HG02571 (cell line): ENCODE measurements around the gene INTS15.
A peak's percentile ranks its signal among the peaks of the same experiment; 100 is the strongest.
"Not testable (repeated sequence)": the region's sequence is repeated elsewhere in the genome, so short reads cannot be mapped to it uniquely, and the experiment has no call there.

Experiments
- ATAC-seq: cut with Tn5 transposase; IDR thresholded peaks from one replicate; pipeline ENCODE4 v1.9.1; 2021; ENCODE audit warnings: mild to moderate bottlenecking, moderate library complexity; ENCODE audit not compliant: unreplicated experiment

INTS15 gene

GRCh38 chr7:6576867-6577368, 12.9 kb upstream of the INTS15 start:
- ATAC-seq = not testable (repeated sequence)

- peak; percentile 93 for ATAC-seq
Observed at GRCh38 chr7:6577369-6578113, 12.3 kb upstream of the INTS15 start, which contains the start of gene ZDHHC4. ZDHHC4 (plus strand) TSS chr7:6577454; CDS start chr7:6580562, 3,108 bp downstream.

DNA sequence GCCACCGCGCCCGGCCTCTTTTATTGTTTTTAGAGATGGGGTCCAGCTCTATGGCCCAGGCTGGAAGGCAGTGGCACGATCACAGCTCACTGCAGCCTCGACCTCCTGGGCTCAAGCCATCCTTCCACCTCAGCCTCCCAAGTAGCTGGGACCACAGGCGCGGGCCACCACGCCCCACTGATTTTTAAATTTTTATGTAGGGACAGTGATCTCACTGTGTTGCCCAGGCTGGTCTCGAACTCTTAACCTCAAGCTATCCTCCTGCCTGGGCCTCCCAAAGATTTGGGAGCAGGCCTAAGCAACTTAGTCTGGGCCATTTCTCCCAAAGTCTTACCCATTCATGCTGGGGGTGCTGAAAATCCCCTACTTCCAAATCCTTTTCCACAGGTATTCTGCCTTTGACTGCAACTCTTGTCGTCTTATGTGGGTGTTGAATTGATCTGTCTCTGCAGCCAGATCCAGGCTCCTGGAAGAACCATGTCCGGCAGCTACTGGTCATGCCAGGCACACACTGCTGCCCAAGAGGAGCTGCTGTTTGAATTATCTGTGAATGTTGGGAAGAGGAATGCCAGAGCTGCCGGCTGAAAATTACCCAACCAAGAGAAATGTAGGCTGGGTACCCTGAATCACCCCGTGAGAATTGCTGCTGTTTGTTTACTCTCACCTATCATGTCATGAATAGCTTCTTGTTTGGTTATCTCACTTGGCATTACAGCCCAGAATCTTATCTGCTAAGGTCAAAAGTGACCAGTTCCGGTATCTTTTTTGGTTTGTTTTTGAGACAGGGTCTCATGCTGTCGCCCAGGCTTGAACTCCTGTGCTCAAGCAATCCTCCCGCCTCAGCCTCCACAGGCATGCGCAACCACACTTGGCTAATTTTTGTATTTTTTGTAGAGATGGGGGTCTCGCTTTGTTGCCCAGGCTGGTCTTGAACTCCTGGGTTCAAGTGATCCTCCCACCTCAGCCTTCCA, 11.4 kb upstream of the INTS15 start:
- no peak for ATAC-seq

DNA sequence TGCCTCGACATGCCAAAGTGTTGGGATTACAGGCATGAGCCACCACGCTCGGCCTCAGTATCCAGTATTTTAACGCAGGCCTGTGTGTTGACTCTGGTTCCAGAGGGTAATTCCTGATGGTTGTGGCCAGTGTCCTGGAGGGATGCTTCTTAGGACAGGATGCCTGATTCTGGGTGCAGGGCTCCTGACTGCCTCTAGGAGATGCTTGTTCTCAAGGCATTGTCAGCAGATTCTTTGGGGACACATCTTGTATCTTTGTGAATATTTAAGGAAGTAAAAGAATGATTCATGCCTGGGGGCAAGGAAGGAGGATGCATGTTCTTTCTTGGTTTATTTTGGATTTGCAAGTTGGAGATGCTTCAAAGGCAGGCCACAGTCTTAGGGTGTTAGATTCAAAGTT, 10.4 kb upstream of the INTS15 start:
- ATAC-seq = no peak

DNA sequence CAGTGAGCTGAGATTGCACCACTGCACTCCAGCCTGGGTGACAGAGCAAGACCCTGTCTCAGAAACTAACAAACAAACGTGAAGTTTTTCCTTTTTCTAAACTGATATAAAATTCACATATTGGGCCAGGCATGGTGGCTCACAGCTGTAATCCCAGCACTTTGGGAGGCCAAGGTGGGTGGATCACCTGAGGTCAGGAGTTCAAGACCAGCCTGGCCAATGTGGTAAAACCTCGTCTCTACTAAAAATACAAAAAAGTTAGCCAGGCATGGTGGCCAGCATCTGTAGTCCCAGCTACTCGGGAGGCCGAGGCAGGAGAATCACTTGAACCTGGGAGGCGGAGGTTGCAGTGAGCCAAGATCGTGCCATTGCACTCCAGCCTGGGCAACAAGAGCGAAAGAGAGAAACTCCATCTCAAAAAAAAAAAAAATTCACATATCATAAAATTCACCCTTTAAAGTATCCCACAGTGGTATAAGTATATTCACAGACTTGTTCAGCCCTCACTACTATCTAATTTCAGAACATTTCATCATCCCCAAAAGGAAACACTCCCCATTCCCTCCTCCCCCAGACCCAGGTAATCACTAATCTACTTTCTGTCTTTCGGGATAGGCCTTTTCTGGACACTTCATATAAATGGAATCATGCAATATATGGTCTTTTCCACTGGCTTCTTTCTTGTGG, 3.9 kb upstream of the INTS15 start:
- not testable (repeated sequence) for ATAC-seq

- no peak for ATAC-seq
Observed at GRCh38 chr7:6588566-6588965, 1.3 kb upstream of the INTS15 start.

- no peak for ATAC-seq
Observed at GRCh38 chr7:6589151-6589828, 531 bp upstream of the INTS15 start.

DNA sequence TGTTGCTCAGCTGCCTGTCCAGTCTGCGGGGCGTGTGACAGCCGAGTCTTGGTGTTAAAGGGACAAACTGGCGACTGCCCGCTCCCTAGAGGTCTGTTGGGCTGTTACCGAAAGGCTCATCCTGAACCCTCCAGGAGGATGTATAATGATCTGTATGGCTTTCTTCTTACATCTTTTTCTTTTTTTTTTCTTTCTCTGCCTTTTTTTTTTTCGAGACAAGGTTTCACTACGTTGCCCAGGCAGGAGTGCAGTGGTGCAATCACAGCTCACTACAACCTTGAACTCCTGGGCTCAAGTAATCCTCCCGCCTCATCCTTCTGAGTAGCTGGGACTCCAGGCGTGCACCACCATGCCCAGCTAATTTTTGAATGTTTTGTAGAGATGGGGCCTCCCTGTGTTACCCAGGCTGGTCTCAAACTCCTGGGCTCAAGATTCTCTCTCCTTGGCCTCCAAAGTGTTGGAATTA, 857 bp downstream of the INTS15 start:
- peak; percentile 19 for ATAC-seq

DNA sequence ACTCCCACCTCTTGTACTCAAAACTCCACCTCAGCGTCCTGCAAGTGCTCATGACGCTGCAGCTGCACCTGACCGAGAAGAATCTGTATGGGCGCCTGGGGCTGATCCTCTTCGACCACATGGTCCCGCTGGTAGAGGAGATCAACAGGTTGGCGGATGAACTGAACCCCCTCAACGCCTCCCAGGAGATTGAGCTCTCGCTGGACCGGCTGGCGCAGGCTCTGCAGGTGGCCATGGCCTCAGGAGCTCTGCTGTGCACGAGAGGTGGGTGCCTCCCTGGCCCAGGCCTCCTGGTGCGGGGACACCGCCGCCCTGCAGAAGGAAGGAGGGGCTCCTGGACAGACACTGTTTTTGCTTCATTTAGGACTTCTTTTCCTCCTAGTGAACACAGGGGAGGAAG, 10.3 kb downstream of the INTS15 start:
- ATAC-seq = no peak

DNA sequence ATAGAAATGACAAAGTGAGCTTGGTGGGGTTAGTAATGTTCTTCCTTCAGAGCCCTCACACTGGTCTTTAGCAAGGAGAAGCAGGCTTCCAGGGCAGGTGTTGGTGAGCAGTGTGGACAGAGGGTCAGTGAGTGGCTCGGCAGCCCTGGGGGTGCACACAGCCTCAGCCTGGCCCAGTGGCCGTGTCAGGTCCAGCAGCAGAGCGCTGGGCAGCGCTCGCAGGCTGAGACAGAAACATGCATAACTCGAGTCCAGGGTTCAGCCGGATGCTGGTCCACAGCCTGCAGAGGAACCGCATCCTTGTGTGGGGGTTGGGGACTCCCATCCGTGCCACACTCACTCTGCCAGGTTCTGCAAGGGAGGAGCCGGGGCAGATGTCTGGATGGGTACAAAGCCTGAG, 14.6 kb downstream of the INTS15 start:
- no peak for ATAC-seq

- no peak for ATAC-seq
Observed at GRCh38 chr7:6606866-6607583, 17.2 kb downstream of the INTS15 start.

DNA sequence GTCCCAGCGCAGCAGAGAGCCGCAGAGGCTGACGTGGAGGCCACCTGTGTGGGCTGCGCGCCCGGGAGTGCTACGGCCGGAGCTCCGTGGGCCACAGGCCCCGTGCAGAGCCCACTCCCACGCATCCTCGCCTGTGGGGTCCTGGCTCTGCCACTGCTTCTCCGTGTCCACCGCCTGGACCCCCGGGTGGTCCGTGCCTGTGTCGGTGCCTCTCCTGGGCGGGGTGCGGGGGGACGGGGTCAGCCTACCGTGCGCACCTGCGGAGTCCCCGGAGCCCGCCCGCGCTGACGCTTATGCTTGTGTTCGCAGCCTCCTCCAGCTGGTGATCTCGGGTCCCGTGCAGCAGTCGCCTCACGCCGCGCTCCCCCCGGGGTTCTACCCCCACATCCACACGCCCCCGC, 17.8 kb downstream of the INTS15 start:
- ATAC-seq = no peak

GRCh38 chr7:6608081-6608480, 18.3 kb downstream of the INTS15 start:
- ATAC-seq = no peak

- no peak for ATAC-seq
Observed at GRCh38 chr7:6608794-6609193, 19.0 kb downstream of the INTS15 start.

DNA sequence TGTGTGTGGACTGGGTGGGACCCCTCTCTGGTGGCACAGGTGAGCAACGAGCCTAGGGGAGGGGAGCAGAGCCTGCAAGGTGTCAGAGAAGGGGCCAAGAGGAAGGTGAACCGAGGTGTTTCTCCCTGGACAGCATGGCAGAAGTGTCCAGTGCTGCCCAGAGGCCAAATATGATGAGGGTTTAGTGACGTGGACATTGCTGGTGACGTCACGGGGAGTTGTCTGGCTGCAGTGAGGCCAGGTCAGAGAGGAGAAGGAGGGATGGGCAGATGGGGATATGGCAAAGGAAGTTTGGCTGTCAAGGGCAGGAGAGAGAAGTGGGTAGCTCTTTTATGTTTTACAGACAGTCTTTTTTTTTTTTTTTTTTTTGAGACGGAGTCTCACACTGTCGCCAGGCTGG, 23.0 kb downstream of the INTS15 start:
- ATAC-seq = no peak

DNA sequence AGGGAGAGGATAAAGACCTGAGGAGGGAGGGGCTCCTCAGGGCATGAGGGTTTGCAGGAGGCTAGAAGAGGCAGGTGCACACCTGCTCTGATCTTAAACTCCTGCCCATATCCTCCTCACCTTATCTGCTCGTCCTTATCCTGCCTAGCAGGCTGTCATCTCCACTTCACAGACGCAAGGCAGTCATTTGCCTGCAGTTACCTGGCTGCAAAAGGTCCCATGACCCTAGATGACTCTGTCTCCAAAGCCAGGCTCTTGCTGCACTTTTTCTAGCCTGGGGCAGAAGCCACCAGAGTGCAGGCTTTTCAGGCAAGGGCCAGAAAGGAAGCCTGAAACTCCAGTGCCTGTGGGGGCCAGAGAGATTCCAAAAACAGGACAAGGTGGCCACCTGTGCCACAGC, 23.9 kb downstream of the INTS15 start:
- ATAC-seq = no peak

DNA sequence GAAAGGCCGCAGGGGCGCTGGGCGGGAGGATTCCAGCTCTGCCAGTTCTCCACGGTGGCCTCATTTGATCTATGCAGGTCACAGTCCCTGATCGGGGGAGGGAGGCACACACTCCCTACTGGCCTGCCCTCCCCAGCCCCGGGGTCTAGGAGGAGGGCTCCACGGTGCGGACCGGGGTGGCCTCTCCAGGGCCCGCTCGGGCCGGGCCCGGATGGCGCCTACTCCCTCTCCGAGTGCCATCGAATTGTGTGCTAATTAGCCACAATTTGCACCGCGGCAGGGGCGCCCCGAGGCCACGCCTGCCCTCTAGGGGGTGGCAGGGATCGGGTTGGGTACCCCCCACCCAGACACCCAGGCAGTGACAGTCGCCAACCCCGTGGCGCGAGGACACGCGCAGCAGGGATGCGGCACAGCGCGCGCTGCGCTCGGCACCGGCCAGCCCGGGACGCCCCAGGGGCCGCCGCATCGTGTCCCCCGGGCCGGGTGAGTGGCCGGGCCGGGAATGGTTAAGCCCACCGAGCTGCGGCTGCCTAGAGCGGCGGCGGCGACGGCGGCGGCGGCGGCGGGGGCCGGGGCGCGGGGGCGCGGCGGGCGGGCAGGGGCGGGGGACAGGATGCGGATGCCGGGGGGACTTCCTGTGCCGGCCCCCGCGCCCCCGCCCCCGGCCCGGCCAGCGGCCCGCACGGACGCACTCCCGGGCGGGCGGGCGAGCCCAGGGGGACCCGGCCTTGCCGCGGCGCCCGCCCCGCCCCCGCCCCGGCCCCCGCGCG, 25.3 kb downstream of the INTS15 start, which contains the start of gene ZNF853:
ZNF853 (plus strand) TSS at position 658 of the 770 bp plus-strand sequence. CDS start 565 bp downstream, outside the sequence.
- ATAC-seq = no peak

DNA sequence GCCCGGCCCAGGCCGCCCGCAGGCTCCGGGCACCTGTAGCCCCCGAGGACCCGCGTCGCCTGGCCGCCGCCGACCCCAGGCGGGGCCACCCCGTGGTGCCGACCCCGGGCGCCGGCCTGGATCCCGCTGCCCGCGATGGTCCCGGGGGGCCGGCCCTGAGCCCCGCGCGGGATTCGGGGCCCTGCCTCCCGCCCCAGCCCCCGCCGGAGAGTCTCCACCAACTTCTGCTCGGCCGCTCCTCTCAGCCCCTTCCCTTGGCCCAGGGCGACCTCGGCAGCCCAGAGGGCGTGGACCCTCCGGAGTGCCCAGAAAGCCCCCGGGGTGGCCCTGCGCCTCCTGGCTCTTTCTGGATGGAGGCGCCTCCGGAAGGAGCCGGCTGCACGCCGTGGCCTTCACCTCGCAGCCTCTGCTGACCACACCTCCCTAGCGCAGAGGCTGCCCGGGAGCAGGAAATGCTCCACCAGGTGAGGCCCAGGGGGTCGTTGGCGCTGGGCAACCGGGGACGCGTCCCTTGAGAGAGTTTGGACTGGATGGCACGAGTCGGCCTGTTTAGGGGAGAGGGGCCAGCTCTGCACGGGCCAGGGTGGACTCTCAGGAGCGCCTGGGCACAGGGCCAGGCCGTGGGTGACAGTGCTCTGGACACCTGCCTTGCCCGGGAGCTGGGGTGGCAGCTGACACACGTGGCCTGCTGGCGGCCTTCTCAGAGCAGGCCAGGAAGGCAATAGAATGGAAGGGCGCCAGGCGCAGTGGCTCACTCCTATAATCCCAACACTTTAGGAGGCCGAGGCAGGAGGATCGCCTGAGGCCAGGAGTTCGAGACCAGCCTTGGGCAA, 26.1 kb downstream of the INTS15 start:
- no peak for ATAC-seq
